Measurements from ENCODE around the gene LPCAT1.

GRCh38 chr5:1540166-1540565 lies 16.4 kb upstream of the LPCAT1 start:
- no peak for TF ChIP-seq ZFP30 (CRISPR knock-in tag; IDR thresholded peaks at IDR 0.05)
- TF ChIP-seq ZFP3 (CRISPR knock-in tag; IDR thresholded peaks at IDR 0.05), result no peak
- TF ChIP-seq OSR1 (CRISPR knock-in tag; IDR thresholded peaks at IDR 0.05), result no peak
- TF ChIP-seq PATZ1 (CRISPR knock-in tag; IDR thresholded peaks at IDR 0.05; ENCODE audit: borderline replicate concordance), result no peak
- no peak for TF ChIP-seq ZNF70 (CRISPR knock-in tag; IDR thresholded peaks at IDR 0.05)
- TF ChIP-seq ESRRG (CRISPR knock-in tag; IDR thresholded peaks at IDR 0.05), result no peak
- TF ChIP-seq BACH2 (CRISPR knock-in tag; IDR thresholded peaks at IDR 0.05; ENCODE audit: borderline replicate concordance), result no peak
- no peak for TF ChIP-seq RARB (CRISPR knock-in tag; IDR thresholded peaks at IDR 0.05)
- no peak for TF ChIP-seq CSDC2 (CRISPR knock-in tag; IDR thresholded peaks at IDR 0.05)
- TF ChIP-seq ARNTL (CRISPR knock-in tag; IDR thresholded peaks at IDR 0.05; ENCODE audit: borderline replicate concordance, low read depth), result no peak
- no peak for TF ChIP-seq GLIS3 (CRISPR knock-in tag; IDR thresholded peaks at IDR 0.05)
- no peak for TF ChIP-seq SNAI2 (CRISPR knock-in tag; IDR thresholded peaks at IDR 0.05)
- TF ChIP-seq CSRNP3 (CRISPR knock-in tag; IDR thresholded peaks at IDR 0.05), result no peak
- TF ChIP-seq TSHZ2 (CRISPR knock-in tag; IDR thresholded peaks at IDR 0.05), result no peak
